Nephron (organoid): ENCODE measurements around the gene WNT1.

Source experiments
- H3K27ac Mint-ChIP-seq, 3 experiments: 2 replicates each; pipeline ENCODE4 v1.8.0; 2020; ENCODE audit warnings: mixed read lengths in 3 of 3, mild to moderate bottlenecking in 2 of 3, moderate library complexity in 1 of 3
- H3K27me3 Mint-ChIP-seq: 2 replicates; pipeline ENCODE4 v1.8.0; 2021; ENCODE audit warnings: low read depth, mild to moderate bottlenecking, moderate library complexity, mixed read lengths
- H3K36me3 Mint-ChIP-seq: 2 replicates; pipeline ENCODE4 v1.8.0; 2020; ENCODE audit warnings: low read depth, mixed read lengths
- H3K4me1 Mint-ChIP-seq: 2 replicates; pipeline ENCODE4 v1.8.0; 2020; ENCODE audit warnings: mixed read lengths
- H3K4me3 Mint-ChIP-seq, 3 experiments: 2 replicates each; pipeline ENCODE4 v1.8.0; 2020; ENCODE audit warnings: mild to moderate bottlenecking in 3 of 3, mixed read lengths in 3 of 3, moderate library complexity in 2 of 3
- H3K9me3 Mint-ChIP-seq: 2 replicates; pipeline ENCODE4 v1.8.0; 2020; ENCODE audit warnings: mixed read lengths
- CTCF ChIP-seq, 3 experiments: fragments of 200-600 bp; sonication (generic); IDR thresholded peaks; one replicate each; pipeline ENCODE4 v1.5.0; 2021; ENCODE audit warnings: antibody characterized with exemption in 3 of 3; ENCODE audit not compliant: unreplicated experiment in 3 of 3

The WNT1 gene

GRCh38 chr12:48973531-48973930 is 4.6 kb upstream of the WNT1 start:
- H3K27me3 Mint-ChIP-seq: peaks cover 100% of the 10 kb centered on the region
- no peak for TF ChIP-seq CTCF (IDR thresholded peaks at IDR 0.05; ENCODE audit: unreplicated experiment in 3 of 3)
- H3K4me1 Mint-ChIP-seq: peaks cover 22% of the 10 kb centered on the region
- H3K9me3 Mint-ChIP-seq: no peaks in the 10 kb centered on the region
- no peak overlapping the region for H3K4me3 Mint-ChIP-seq
- peaks cover 6% of the 10 kb centered on the region for H3K36me3 Mint-ChIP-seq
- H3K27ac Mint-ChIP-seq: no peak overlapping the region

GRCh38 chr12:48973941-48974673 is 4.0 kb upstream of the WNT1 start:
- Mint-ChIP-seq H3K9me3 (no peaks in the 10 kb centered on the region), H3K27me3 (peaks cover 100% of the 10 kb centered on the region)

GRCh38 chr12:48977290-48978281 is 536 bp upstream of the WNT1 start:
- peak; percentile 73 to 82 (median 79) for TF ChIP-seq CTCF (IDR thresholded peaks at IDR 0.05; ENCODE audit: unreplicated experiment in 3 of 3)
- Mint-ChIP-seq H3K4me1 (peaks cover 42% of the 10 kb centered on the region), H3K27ac (peak overlapping the region in 1 of 3 experiments; percentile 21), H3K4me3 (peak overlapping the region; percentile 15 to 45 (median 27)), H3K9me3 (no peaks in the 10 kb centered on the region), H3K27me3 (peaks cover 100% of the 10 kb centered on the region), H3K36me3 (peaks cover 6% of the 10 kb centered on the region)

More at GRCh38 chr12:48973941-48974673, 4.0 kb upstream of the WNT1 start:
- no peak overlapping the region for H3K27ac Mint-ChIP-seq
- H3K4me1 Mint-ChIP-seq: peaks cover 22% of the 10 kb centered on the region
- no peak overlapping the region for H3K4me3 Mint-ChIP-seq
- TF ChIP-seq CTCF (IDR thresholded peaks at IDR 0.05; ENCODE audit: unreplicated experiment in 3 of 3): peak; percentile 62 to 74 (median 68)
- H3K36me3 Mint-ChIP-seq: peaks cover 6% of the 10 kb centered on the region

GRCh38 chr12:48978741-48979601 is 849 bp downstream of the WNT1 start:
- H3K36me3 Mint-ChIP-seq: peaks cover 6% of the 10 kb centered on the region
- peaks cover 100% of the 10 kb centered on the region for H3K27me3 Mint-ChIP-seq
- H3K4me1 Mint-ChIP-seq: peaks cover 48% of the 10 kb centered on the region
- H3K4me3 Mint-ChIP-seq: peak overlapping the region; percentile 74 to 80 (median 78)
- no peak overlapping the region for H3K27ac Mint-ChIP-seq
- no peaks in the 10 kb centered on the region for H3K9me3 Mint-ChIP-seq
- no peak for TF ChIP-seq CTCF (IDR thresholded peaks at IDR 0.05; ENCODE audit: unreplicated experiment in 3 of 3)

GRCh38 chr12:48979602-48980388 is 1.7 kb downstream of the WNT1 start:
- peak overlapping the region; percentile 74 to 80 (median 78) for H3K4me3 Mint-ChIP-seq
- H3K9me3 Mint-ChIP-seq: no peaks in the 10 kb centered on the region
- TF ChIP-seq CTCF (IDR thresholded peaks at IDR 0.05; ENCODE audit: unreplicated experiment in 3 of 3): no peak
- no peak overlapping the region for H3K27ac Mint-ChIP-seq
- H3K27me3 Mint-ChIP-seq: peaks cover 100% of the 10 kb centered on the region
- peaks cover 57% of the 10 kb centered on the region for H3K4me1 Mint-ChIP-seq
- H3K36me3 Mint-ChIP-seq: peaks cover 6% of the 10 kb centered on the region
